Hypothalamus (tissue), 51 donors: ENCODE results near the gene RITA1.

Experiments
- DNase-seq, 51 donors: peaks; one replicate each; lab custom pipeline; 2025; lab: John Stamatoyannopoulos, UW

RITA1 gene

GRCh38 chr12:113226696-113227568 is 41.4 kb downstream of the RITA1 start:
- DNase-seq = peak in 13 of 51 donors; percentile 14 to 58 (median 33)

GRCh38 chr12:113227686-113228391 is 42.3 kb downstream of the RITA1 start:
- peak in 3 of 51 donors; percentile 13 to 25 (median 24) for DNase-seq

- no peak for DNase-seq
Measured at GRCh38 chr12:113228394-113229028, 43.0 kb downstream of the RITA1 start.

- peak in 7 of 51 donors; percentile 13 to 49 (median 32) for DNase-seq
Measured at GRCh38 chr12:113230315-113231234, 45.1 kb downstream of the RITA1 start.

- DNase-seq = no peak
Measured at GRCh38 chr12:113231235-113232088, 45.9 kb downstream of the RITA1 start.

- no peak for DNase-seq
Measured at GRCh38 chr12:113232089-113232839, 46.7 kb downstream of the RITA1 start.

GRCh38 chr12:113232840-113233585 is 47.5 kb downstream of the RITA1 start:
- DNase-seq = peak in 38 of 51 donors; percentile 23 to 81 (median 66)

GRCh38 chr12:113233967-113234366 is 48.4 kb downstream of the RITA1 start:
- no peak for DNase-seq

- no peak for DNase-seq
Measured at GRCh38 chr12:113234483-113234882, 49.0 kb downstream of the RITA1 start.

GRCh38 chr12:113235976-113236375 is 50.5 kb downstream of the RITA1 start:
- DNase-seq = peak in 11 of 51 donors; percentile 18 to 57 (median 36)

- no peak for DNase-seq
Measured at GRCh38 chr12:113236539-113237399, 51.2 kb downstream of the RITA1 start.

GRCh38 chr12:113237748-113238147 is 52.2 kb downstream of the RITA1 start:
- no peak for DNase-seq

- DNase-seq = no peak
Measured at GRCh38 chr12:113238309-113238708, 52.8 kb downstream of the RITA1 start.

GRCh38 chr12:113239288-113239771 is 53.8 kb downstream of the RITA1 start:
- DNase-seq = no peak

- DNase-seq = peak in 5 of 51 donors; percentile 17 to 31 (median 18)
Measured at GRCh38 chr12:113239811-113240331, 54.4 kb downstream of the RITA1 start.

GRCh38 chr12:113240395-113240794 is 54.9 kb downstream of the RITA1 start:
- DNase-seq = peak in 1 of 51 donors; percentile 18
